Measurements from ENCODE around the gene AZIN2. TPM values are rescaled to one million over a fixed set of nuclear protein-coding genes. Genes with fewer than 3 reads are reported as not detected.
"Not testable (repeated sequence)": the region's sequence is repeated elsewhere in the genome, so short reads cannot be mapped to it uniquely, and the experiment has no call there.

The AZIN2 gene
- total and polyA plus RNA-seq, 2 of the 8 experiments (the other 6 are each of a cell fraction or from before 2014, with no cell fraction given) = 0.22 to 0.91 TPM

DNA sequence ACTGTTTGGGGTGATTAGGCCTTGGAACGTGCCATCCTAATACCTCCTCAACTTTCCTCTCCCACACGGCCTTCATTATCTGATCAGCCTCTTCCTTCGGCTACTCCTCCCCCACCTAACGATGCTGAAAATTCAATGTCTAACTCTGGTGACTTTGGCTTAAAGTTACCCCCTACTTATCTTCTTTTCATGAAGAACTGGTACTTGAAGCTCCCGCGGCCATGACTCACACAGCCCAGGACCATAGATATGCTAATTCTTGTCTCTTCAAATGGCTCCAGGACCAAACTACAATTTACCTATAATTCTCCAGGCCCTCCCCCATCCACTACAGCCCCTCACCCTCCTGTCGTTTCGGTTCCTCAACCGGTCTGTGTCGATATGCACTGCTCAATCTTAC, 15.7 kb upstream of the AZIN2 start (continued):
- TF ChIP-seq ZNF274 (IDR thresholded peaks at IDR 0.05; ENCODE audit: borderline replicate concordance, extremely low read depth, low read length) = no peak

DNA sequence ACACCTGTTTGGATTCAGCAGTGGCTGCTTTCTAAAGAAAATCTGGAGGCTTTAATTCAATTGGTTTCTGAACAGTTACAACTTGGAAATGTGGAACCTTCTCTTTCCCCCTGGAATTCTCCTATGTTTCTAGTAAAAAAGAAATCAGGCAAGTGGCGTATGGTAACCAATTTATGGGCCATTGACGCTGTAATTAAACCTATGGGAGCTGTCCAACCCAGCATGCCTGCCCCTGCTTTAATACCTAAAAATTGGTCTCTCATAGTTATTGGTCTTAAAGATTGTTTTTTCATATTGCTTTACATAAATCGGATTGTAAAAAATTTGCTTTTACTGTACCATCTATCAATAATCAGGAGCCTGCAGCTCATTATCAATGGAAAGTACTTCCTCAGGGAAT, 14.5 kb upstream of the AZIN2 start:
- POLR2A ChIA-PET (ENCODE audit: partially characterized antibody); H3K9ac ChIP-seq (replicated peaks in 1 of 4; ENCODE audit: extremely low read depth in 1 of 4, low read depth in 3 of 4, low read length in 3 of 4); H2BK120ac ChIP-seq (replicated peaks; ENCODE audit: low read depth, low read length); H3K23ac ChIP-seq (ENCODE audit: insufficient read length); H3K27ac ChIP-seq (ENCODE audit: low read depth, low read length); H3K4me3 ChIP-seq (ENCODE audit: extremely low read depth in 1 of 4, insufficient read depth in 2 of 4, low read depth in 3 of 4, low read length in 4 of 4); DNase-seq (ENCODE audit: low read depth in 1 of 2, low spot score in 2 of 2); H3K79me2 ChIP-seq (ENCODE audit: control insufficient read depth in 1 of 2, insufficient read depth in 2 of 2, low read length in 2 of 2); H3K4me2 ChIP-seq (ENCODE audit: insufficient read depth in 1 of 2, low read depth in 2 of 2, low read length in 2 of 2); H3K79me1 ChIP-seq (ENCODE audit: low read depth, low read length); H4K91ac ChIP-seq (replicated peaks; ENCODE audit: insufficient read length, low read length); H3K27me3 ChIP-seq (replicated peaks in 1 of 4; ENCODE audit: control insufficient read depth in 3 of 4, extremely low read depth in 1 of 4, insufficient read depth in 3 of 4, low read length in 3 of 4); H4K8ac ChIP-seq (ENCODE audit: extremely low read depth, insufficient read depth, low read length); H2AK5ac ChIP-seq (ENCODE audit: low read depth, low read length); H3K4me1 ChIP-seq (replicated peaks in 1 of 4; ENCODE audit: control insufficient read depth in 3 of 4, insufficient read depth in 4 of 4, low read length in 3 of 4); H2BK5ac ChIP-seq (ENCODE audit: low read depth, low read length); H3K36me3 ChIP-seq (ENCODE audit: control insufficient read depth in 2 of 4, insufficient read depth in 4 of 4, low read length in 3 of 4); H3K14ac ChIP-seq (ENCODE audit: insufficient read length); H2BK20ac ChIP-seq (ENCODE audit: low read length); H2BK12ac ChIP-seq (ENCODE audit: low read depth, low read length); H3K56ac ChIP-seq (replicated peaks; ENCODE audit: insufficient read length, low read depth, low read length); H4K5ac ChIP-seq (ENCODE audit: insufficient read length, low read depth, low read length); H3K4ac ChIP-seq (replicated peaks; ENCODE audit: insufficient read length, low read depth, low read length); FAIRE-seq; H2BK15ac ChIP-seq (ENCODE audit: low read length); H3K18ac ChIP-seq (ENCODE audit: extremely low read depth, low read length); H4K20me1 ChIP-seq (replicated peaks in 1 of 2; ENCODE audit: control insufficient read depth in 1 of 2, insufficient read depth in 2 of 2, low read length in 2 of 2); H2AFZ ChIP-seq (ENCODE audit: low read length); H3K23me2 ChIP-seq (ENCODE audit: low read depth, low read length): not testable (repeated sequence)
- CTCF ChIA-PET (ENCODE audit: partially characterized antibody) = interaction anchor here (2.9 kb wide), 1 partner anchor 10 kb away, joined by 11 read pairs; no protein-coding TSS in a partner anchor
- peaks cover 32 to 40% of the 10 kb centered on the region in 2 experiments for H3K9me3 ChIP-seq (ENCODE audit: insufficient read depth in 2 of 2, low read depth in 1 of 2, low read length in 1 of 2)
- WGBS, 2 experiments (ENCODE audit: extremely low coverage in 1 of 2, insufficient coverage in 1 of 2, insufficient read length in 1 of 2, insufficient replicate concordance in 2 of 2, low coverage in 1 of 2, low lambda C conversion rate in 2 of 2, missing lambda C conversion rate in 1 of 2) = 79% methylated on average over 3 of the region's 3 CpGs; no CpG with 5 or more reads in 1 of the 2 experiments

Measured in H1 (cell line).